Neural progenitor cell (in vitro differentiated cells): Measurements from ENCODE around the gene KLHL42.

Source experiments
- EZH2 ChIP-seq: fragments of 200-600 bp; sonication (generic); IDR thresholded peaks from 2 replicates; pipeline ENCODE4 v1.6.1; 2017; ENCODE audit warnings: antibody characterized with exemption, mild to moderate bottlenecking, moderate library complexity
- EZH2phosphoT487 ChIP-seq: fragments of 200-600 bp; sonication (generic); IDR thresholded peaks from 2 replicates; pipeline ENCODE4 v1.6.1; 2017; ENCODE audit warnings: antibody characterized with exemption
- TF ChIP-seq, protein P1 (sequence below): fragments of 200-600 bp; sonication (generic); IDR thresholded peaks from 2 replicates; pipeline ENCODE4 v1.5.1; 2017; ENCODE audit warnings: antibody characterized with exemption, mild to moderate bottlenecking

DNA sequence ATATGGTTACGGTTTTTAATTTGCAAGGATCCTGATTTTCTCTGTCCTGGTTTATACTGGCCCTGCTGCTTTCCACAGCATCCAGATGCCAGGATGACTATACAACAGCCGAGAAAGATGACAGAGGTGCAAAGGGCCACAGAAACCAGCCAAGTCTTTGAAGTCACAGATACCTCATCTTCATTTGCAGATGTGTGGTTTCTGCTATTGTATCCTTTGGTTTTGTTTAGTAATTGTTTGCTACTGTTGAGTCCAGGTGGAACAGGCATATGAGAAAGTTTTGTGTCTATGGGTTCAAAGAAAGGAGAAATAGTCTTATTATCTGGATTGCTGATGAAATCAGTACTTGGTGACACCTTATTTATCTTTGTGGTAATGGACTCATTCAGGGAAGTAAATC, 17.3 kb upstream of the KLHL42 start:
- no peak for TF ChIP-seq EZH2phosphoT487
- TF ChIP-seq, protein P1, sequence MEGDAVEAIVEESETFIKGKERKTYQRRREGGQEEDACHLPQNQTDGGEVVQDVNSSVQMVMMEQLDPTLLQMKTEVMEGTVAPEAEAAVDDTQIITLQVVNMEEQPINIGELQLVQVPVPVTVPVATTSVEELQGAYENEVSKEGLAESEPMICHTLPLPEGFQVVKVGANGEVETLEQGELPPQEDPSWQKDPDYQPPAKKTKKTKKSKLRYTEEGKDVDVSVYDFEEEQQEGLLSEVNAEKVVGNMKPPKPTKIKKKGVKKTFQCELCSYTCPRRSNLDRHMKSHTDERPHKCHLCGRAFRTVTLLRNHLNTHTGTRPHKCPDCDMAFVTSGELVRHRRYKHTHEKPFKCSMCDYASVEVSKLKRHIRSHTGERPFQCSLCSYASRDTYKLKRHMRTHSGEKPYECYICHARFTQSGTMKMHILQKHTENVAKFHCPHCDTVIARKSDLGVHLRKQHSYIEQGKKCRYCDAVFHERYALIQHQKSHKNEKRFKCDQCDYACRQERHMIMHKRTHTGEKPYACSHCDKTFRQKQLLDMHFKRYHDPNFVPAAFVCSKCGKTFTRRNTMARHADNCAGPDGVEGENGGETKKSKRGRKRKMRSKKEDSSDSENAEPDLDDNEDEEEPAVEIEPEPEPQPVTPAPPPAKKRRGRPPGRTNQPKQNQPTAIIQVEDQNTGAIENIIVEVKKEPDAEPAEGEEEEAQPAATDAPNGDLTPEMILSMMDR = no peak
- TF ChIP-seq EZH2 = no peak
